ENCODE measurements around the gene MARK3.

DNA sequence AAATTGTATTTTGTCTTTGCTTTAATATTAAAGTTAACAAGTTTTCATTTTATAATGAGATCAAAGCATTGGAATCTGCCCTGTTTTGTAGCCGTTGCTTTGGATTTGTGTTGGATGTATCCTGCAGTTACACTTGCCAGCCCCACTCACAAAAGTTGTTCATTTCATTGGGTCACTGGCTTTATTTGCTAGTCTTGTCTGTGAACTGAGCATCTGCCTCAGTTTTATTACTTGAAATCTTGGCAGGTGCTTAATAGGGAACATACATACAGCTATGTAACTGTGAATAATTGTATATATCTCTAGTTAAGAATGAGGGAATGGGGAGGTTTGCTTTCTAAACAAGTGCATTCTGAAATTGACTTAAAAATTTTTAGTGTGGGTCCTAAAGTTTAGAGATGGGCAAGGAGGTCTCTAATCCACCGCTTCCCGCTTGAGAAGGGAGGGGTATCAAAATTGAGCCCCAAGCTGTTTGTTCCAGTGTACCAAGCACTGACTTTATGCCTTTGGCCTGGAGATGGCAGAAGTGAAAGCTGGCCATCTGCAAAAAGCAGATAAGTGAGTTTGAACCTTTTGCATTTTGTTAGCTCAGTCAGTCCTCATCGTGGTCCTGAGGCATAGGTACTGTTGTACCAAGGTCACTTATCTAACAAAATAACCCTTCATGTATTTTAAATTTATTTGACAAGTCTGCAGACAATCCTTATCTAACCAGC is 41.9 kb upstream of the MARK3 start:
- TF ChIP-seq CTCF (conservative IDR thresholded peaks at IDR 0.05) = no peak
- TF ChIP-seq ZFX (IDR thresholded peaks at IDR 0.05) = no peak
